Prostate gland (tissue), 2 donors: Measurements from ENCODE around the gene BNIP3. TPM values are rescaled to one million over a fixed set of nuclear protein-coding genes. Genes with fewer than 3 reads are reported as not detected.

Experiments used
- DNase-seq: peaks from one replicate; pipeline ENCODE4 v3.0.0-alpha.2; 2019; ENCODE audit warnings: low spot score
- H3K27ac ChIP-seq, 2 donors: fragments of 200-600 bp; sonication (generic); 2 replicates each; pipeline ENCODE4 v1.5.1; 2017 to 2019
- H3K27me3 ChIP-seq: fragments of 200-600 bp; sonication (generic); replicated peaks from 2 replicates; pipeline ENCODE4 v1.5.1; 2019; ENCODE audit not compliant: insufficient read depth
- H3K36me3 ChIP-seq, 2 donors: fragments of 200-600 bp; sonication (generic); 1 replicate in 1 of 2; 2 replicates in 1 of 2; pipeline versions ENCODE4 v1.5.1 to v1.8.1; 2017 to 2019
- H3K4me1 ChIP-seq: fragments of 200-600 bp; sonication (generic); replicated peaks from 2 replicates; pipeline ENCODE4 v1.5.1; 2019
- H3K4me3 ChIP-seq, 2 donors: fragments of 200-600 bp; sonication (generic); 2 replicates each; pipeline ENCODE4 v1.5.1; 2017 to 2019
- H3K9me3 ChIP-seq: fragments of 200-600 bp; sonication (generic); 2 replicates; pipeline ENCODE4 v1.5.1; 2017
- POLR2A ChIP-seq: fragments of 450-650 bp; IDR thresholded peaks from one replicate; pipeline ENCODE4 v1.6.1; 2016; ENCODE audit warnings: antibody characterized with exemption, mild to moderate bottlenecking
- POLR2AphosphoS5 ChIP-seq: sonication (generic); formaldehyde crosslinking; IDR thresholded peaks from one replicate; pipeline ENCODE4 v1.6.1; 2017; ENCODE audit warnings: antibody characterized with exemption
- WGBS: methylation state at CpG from one replicate; pipeline ENCODE4 v1.1.5; 2018; 5-methylcytosine and 5-hydroxymethylcytosine counted together
- intact Hi-C: fragments of 100-400 bp; cut with DNase I; formaldehyde crosslinking; loops from one replicate; pipeline ENCODE4 v1.14.2; 2022
- total RNA-seq, 2 donors: library from RNA; depleted of rRNA; stranded (reverse); fragments of >200 nt; gene quantifications; one replicate each; pipeline ENCODE4 v1.1.0, GENCODE V29; 2016
- TF ChIP-seq, protein P1 (sequence below), 4 experiments: fragments of 200-600 bp in 2 of 4; fragments of 450-650 bp in 2 of 4; sonication (generic) in 2 of 4; IDR thresholded peaks; 1 replicate in 3 of 4; 2 replicates in 1 of 4; pipeline ENCODE4 v1.5.1; 2016 to 2019; ENCODE audit warnings: antibody characterized with exemption in 4 of 4, mild to moderate bottlenecking in 2 of 4, moderate library complexity in 2 of 4

BNIP3 gene
- total RNA-seq, 2 donors from 2014 or later: 148 to 325 TPM

DNA sequence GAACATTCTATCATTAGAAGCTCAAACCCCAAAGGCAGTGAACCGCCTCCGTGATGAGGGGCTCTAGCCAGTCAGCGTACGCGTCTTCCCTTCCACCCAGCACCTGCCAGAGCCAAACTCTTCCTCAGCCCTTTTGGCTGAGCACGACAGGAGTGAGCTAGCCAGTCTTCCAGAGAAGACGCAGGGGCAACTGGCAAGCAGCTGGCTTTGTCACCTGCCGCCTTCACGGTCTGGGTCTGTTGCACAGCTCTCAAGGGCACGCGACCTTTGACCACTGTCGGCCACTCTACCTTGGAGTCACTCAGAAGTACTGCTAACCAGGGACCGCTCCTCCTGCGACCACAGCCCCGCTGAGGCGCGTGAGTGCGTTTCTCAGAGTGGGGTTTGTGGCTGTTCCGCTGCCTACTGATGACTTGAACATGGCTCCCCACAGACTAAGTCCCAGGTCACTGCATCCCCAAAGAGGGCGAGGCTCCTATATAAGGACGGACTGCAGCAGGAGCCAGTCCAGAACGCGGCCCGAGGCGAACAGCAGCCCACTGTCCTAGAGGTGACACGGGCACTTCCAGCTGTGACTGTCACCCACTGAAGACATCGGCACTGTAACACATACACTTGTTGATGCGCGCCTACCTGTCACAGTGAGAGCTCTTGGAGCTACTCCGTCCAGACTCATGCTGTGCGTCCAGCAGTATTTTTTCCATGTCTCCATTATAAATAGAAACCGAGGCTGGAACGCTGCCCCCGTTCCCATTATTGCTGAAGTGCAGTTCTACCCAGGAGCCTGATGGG is 8.4 kb downstream of the BNIP3 start:
- intact Hi-C loops: no loop called here
- Histone ChIP-seq H3K9me3 (no peaks in the 10 kb centered on the region), H3K4me3 (no peak overlapping the region), H3K36me3 (peaks cover 0 to 6% of the 10 kb centered on the region in 2 donors), H3K27me3 (no peaks in the 10 kb centered on the region), H3K27ac (peak overlapping the region; percentile 14 to 16), H3K4me1 (peaks cover 14% of the 10 kb centered on the region)
- WGBS: 85% methylated on average over 34 of the region's 34 CpGs
- TF ChIP-seq, protein P1, sequence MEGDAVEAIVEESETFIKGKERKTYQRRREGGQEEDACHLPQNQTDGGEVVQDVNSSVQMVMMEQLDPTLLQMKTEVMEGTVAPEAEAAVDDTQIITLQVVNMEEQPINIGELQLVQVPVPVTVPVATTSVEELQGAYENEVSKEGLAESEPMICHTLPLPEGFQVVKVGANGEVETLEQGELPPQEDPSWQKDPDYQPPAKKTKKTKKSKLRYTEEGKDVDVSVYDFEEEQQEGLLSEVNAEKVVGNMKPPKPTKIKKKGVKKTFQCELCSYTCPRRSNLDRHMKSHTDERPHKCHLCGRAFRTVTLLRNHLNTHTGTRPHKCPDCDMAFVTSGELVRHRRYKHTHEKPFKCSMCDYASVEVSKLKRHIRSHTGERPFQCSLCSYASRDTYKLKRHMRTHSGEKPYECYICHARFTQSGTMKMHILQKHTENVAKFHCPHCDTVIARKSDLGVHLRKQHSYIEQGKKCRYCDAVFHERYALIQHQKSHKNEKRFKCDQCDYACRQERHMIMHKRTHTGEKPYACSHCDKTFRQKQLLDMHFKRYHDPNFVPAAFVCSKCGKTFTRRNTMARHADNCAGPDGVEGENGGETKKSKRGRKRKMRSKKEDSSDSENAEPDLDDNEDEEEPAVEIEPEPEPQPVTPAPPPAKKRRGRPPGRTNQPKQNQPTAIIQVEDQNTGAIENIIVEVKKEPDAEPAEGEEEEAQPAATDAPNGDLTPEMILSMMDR (IDR thresholded peaks at IDR 0.05): no peak
- TF ChIP-seq POLR2AphosphoS5: no peak
- TF ChIP-seq POLR2A: no peak
- DNase-seq: no peak

- no peak for DNase-seq
- peaks cover 0 to 6% of the 10 kb centered on the region in 2 donors for H3K36me3 ChIP-seq
- peak overlapping the region; percentile 14 to 16 for H3K27ac ChIP-seq
- no peaks in the 10 kb centered on the region for H3K9me3 ChIP-seq
- TF ChIP-seq POLR2A: no peak
- TF ChIP-seq POLR2AphosphoS5: peak; percentile 20
- H3K4me1 ChIP-seq: peaks cover 14% of the 10 kb centered on the region
- WGBS: 37% methylated on average over 11 of the region's 11 CpGs
- H3K27me3 ChIP-seq: no peaks in the 10 kb centered on the region
- H3K4me3 ChIP-seq: no peak overlapping the region
- intact Hi-C loops: no loop called here
Measured at GRCh38 chr10:131972474-131973071, 9.2 kb downstream of the BNIP3 start.

- intact Hi-C loops: no loop called here
- Histone ChIP-seq H3K27ac (no peak overlapping the region), H3K4me3 (no peak overlapping the region), H3K27me3 (no peaks in the 10 kb centered on the region), H3K4me1 (peaks cover 14% of the 10 kb centered on the region), H3K36me3 (peaks cover 0 to 6% of the 10 kb centered on the region in 2 donors), H3K9me3 (no peaks in the 10 kb centered on the region)
- no peak for DNase-seq
- TF ChIP-seq POLR2AphosphoS5: no peak
- 97% methylated on average over 7 of the region's 7 CpGs for WGBS
Measured at GRCh38 chr10:131971591-131971990, 10.1 kb downstream of the BNIP3 start.

- intact Hi-C loops: no loop called here
- TF ChIP-seq POLR2AphosphoS5: no peak
- TF ChIP-seq, protein P1 (IDR thresholded peaks at IDR 0.05): no peak
- TF ChIP-seq POLR2A: no peak
- Histone ChIP-seq H3K4me3 (no peak overlapping the region), H3K9me3 (no peaks in the 10 kb centered on the region), H3K36me3 (peaks cover 0 to 6% of the 10 kb centered on the region in 2 donors), H3K27ac (no peak overlapping the region), H3K27me3 (no peaks in the 10 kb centered on the region), H3K4me1 (peaks cover 14% of the 10 kb centered on the region)
- WGBS: 97% methylated on average over 17 of the region's 18 CpGs
- DNase-seq: no peak
Measured at GRCh38 chr10:131970946-131971345, 10.8 kb downstream of the BNIP3 start.

DNA sequence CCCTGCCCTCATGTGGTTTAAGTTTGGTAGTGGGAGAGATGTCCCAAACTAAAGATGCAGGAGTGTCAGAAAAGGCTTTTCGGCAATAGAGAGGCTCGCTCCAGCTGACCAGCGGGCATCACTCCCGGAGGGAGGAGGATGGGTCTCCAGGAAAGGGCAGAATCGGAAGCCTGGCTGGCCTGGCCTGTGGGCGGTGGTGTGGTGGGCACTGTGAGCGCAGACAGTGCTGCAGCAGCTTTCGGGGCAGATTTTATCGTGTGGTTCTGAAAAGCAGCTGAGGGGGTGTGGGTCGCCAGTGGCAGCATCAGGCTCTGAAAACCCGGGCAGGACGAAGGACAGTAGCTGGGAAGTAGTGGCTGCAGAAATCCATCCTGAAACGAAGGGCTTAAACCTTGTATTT is 12.8 kb downstream of the BNIP3 start:
- H3K9me3 ChIP-seq: no peaks in the 10 kb centered on the region
- H3K4me3 ChIP-seq: no peak overlapping the region
- H3K4me1 ChIP-seq: peaks cover 14% of the 10 kb centered on the region
- DNase-seq: no peak
- WGBS: 92% methylated on average over 13 of the region's 13 CpGs
- no peaks in the 10 kb centered on the region for H3K27me3 ChIP-seq
- TF ChIP-seq, protein P1 (IDR thresholded peaks at IDR 0.05): no peak
- TF ChIP-seq POLR2A: no peak
- no peak for TF ChIP-seq POLR2AphosphoS5
- peaks cover 0 to 6% of the 10 kb centered on the region in 2 donors for H3K36me3 ChIP-seq
- peak overlapping the region in 1 of 2 donors; percentile 33 for H3K27ac ChIP-seq
- intact Hi-C loops: no loop called here
